GM19372 (cell line): ENCODE data around the gene SAMD8.
A peak's percentile ranks its signal among the peaks of the same experiment; 100 is the strongest.
"Not testable (repeated sequence)": the region's sequence is repeated elsewhere in the genome, so short reads cannot be mapped to it uniquely, and the experiment has no call there.

Experiments
- ATAC-seq: cut with Tn5 transposase; IDR thresholded peaks from one replicate; pipeline ENCODE4 v1.9.1; 2021; ENCODE audit warnings: mild to moderate bottlenecking, low read depth, moderate library complexity; ENCODE audit not compliant: unreplicated experiment

Gene SAMD8

DNA sequence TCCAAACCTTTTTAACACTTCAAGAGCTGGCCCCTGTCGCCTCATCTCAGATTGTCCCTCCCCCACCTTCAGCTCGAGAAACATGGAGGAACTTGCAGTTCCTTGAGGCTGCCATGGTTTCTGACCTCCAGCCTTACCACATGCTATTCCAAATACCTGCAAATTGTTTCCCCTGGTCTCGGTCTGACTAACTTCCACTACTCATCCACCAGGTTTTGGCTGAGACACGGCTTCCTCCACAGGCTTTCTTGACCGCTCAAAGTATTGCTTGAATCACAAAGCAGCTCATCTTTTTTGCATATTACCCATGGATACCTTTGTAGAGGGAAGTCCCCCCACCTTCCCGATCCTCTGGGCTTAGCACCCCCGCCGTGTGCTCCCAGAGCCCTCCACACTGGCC lies 5.2 kb upstream of the SAMD8 start:
- ATAC-seq = no peak

DNA sequence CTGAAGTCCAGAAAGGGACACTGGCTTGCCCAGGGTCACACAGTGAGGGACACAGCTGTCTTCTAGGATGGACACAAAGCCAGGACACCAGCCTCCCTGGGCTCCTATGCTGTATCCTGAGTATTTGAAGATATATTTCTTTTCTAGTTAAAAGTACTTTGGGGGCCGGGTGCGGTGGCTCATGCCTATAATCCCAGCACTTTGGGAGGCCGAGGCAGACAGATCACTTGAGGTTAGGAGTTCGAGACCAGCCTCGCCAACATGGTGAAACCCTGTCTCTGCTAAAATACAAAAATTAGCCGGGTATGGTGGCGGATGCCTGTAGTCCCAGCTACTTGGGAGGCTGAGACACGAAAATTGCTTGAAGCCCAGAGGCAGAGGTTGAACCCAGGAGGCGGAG lies 4.6 kb upstream of the SAMD8 start:
- not testable (repeated sequence) for ATAC-seq

DNA sequence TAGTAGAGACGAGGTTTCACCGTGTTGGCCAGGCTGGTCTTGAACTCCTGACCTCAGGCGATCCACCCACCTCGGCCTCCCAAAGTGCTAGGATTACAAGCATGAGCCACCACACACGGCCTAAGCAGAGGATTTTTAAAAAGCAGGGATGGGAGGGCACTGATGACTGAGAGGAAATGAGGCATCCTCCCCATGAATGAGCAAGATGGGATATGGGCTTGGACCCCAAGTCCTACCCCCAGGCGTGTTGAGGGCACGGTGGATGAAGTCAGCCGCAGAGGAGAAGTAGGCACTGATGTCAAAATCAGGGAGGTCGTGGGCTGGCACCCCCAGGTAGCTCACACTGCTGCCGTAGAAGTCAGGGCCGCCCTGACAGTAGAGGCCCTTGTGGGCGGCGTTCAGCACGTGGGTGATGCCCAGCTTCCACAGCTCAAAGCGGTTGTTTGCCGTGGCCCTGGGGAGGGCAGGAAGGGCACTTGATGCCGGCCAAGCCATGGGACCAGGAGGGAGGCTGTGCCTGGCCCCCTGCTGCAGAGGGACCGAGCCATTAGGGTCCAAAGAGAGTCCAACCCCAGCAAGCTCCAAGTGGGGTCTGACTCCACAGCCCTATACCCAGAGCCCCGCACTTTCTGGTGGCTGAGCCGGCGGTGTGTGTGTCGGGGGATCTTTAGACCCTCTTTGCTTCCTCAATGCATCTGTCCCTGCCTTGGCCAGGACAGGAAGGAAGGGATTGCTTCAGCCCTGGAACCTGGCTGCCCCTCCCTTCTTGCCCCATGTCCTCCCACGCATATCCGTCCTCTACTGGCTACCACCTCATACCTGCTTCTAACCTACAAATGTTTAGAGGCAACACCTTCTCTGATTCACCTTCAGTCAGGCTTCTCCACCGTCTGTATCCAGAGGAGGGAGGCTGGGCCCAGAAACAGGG lies 3.4 kb upstream of the SAMD8 start:
- ATAC-seq = no peak

DNA sequence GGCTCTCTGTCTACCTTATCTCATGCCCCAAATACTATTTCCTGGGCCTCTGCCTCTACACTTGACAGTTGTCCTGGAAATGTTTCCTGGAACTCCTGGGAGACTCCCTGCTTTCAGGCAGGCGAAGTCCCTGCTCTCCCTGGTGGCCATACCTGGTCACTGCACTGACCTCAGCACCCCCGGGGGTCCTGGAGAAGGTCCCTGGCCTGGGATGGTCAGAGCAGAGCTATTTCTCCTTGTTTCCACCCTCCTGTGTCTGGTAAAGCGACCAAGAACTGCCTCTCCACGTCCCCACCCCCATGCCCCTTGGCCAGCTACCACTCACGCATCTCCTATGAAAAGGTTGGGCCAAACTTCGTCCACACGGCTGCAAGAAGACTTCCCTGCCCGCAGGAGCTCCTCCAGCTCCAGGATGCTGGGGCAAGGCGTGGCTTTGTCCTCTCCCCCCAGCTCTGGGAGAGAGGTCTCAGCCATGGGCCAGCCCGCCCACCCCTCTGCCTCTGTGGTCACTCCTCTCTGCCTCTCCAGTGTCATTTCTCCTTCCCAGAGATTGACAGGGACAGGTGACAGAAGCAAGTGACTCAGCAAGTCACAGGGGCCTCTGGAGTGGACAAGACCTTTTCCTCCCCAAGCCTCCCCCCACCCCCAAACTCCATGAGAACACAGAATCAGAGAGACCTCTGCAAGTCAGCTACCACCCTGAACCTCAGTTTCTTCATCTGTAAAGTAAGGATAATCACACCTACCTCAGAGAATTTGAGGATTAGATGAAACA lies 2.6 kb upstream of the SAMD8 start:
- no peak for ATAC-seq

DNA sequence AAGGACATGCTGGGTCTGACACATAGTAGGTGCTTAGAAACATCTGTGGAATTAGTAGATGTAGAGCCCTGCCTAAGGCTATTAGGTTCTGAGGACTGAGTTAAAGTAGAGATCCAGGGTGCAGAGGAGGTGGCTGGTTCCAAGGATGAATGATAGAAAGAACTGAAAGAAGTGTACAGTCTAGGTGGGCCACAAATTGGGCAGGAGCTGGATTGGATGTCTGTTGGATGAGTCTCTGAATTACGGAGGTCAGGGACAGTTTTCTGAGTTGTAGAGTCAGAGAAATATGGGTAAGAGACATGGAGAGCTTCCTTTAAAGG lies 2.0 kb upstream of the SAMD8 start:
- ATAC-seq = no peak

DNA sequence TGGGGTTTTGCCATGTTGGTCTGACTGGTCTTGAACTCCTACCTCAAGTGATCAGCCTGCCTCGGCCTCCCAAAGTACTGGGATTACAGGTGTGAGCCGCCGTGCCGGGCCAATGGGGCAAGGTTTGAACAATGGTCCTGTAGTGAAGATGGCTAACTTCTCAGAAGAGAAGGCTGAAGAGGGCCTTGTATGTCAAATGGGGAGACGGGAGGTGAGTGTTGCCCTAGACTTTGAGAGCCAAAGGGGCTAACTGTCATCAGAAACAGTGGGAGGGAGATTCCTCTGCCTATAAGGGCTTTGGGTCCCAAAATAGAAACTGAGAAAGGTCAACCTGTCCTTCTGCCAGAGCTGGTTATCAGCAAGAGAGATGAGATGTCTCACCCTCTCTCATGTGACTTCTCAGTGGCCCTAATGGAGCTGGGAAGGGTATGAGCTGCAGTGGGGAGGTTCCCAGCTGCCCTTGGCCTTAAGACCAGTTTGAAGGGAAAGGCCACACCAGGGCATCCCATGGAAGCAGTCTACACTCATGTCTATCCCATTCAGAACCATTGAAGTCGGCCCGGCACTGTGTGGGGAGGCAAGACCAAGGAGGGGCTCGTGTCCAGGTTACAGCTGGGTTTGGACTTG lies 1.3 kb upstream of the SAMD8 start:
- no peak for ATAC-seq

DNA sequence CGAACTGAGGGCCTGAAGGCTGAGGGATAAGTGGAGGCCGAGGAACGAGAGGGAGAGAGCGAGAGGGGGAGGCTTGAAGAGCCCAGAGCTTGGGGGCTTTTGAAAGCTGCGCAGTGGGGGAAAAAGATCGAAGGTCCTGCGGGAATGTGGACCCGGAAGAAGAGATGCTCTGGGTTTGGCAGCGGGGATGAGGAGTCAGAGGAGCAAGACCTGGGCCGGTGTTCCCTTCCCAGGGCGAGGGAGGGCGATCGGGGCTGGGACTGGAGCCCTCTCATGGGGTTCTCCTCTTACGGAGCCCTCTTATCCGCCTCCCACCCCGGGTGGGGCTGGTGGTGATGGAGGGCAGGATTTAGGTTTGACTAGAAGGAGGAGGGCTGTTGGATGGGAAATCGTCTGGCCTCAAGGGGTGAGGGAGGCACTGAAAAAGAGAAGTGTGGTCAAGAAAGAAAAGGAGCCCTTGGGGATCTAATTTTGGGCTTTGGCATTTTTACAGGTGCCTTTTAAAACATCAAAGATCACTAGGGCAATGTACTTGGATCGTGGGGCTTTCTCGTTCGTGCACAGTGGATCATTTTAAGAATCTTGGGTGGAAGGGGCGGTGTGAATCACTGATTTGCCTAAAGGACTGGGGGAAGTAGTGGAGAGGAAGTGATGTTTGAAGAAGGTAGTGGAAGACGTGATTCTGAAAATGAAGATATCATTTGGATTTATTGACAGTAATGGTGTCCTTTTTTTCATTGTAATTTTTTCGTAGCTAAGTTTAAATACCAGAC lies 637 bp downstream of the SAMD8 start:
- peak; percentile 17 for ATAC-seq

DNA sequence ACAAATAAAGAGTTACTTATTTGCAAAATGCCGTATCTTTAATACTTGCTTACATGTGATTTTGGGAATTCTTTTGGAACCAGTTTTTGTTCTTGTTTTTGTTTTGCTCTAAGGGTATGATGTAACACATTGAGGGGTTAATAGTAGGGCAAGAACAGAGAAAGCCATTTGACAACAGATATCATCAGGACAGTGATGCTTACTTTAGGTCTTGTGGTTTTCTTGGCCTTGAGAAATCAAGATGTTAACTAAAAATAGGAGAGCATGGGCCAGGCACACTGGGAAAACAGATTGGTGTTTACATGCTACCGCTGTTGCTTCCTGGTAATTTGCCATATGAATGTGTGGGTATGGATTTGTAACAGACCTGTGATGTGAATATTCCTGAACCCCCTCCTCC lies 3.7 kb downstream of the SAMD8 start:
- ATAC-seq = no peak

DNA sequence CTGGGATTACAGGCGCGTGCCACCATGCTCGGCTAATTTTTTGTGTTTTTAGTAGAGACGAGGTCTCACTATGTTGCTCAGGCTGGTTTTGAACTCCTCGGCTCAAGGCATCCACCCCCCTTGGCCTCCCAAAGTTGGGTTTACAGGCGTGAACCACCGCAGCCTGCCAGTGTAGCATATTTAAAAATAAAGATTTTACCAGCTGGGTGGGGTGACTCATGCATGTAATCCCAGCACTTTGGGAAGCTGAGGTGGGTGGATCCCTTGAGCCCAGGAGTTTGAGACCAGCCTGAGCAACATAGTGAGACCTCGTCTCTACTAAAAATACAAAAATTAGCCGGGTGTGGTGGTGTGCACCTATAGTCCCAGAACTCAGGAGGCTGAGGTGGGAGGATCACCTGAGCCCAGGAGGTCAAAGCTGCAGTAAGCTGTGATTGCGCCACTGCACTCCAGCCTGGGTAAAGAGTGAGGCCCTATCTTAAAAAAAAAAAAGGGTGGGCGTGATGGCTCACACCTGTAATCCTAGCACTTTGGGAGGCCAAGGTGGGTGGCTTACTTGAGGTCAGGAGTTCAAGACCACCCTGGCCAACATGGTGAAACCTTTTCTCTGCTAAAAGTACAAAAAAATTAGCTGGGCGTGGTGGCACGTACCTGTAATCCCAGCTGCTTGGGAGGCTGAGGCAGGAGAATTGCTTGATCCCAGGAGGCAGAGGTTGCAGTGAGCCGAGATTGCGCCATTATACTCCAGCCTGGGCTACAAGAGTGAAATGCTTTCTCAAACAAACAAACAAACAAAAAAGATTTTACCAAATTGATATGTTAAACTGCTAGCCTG lies 5.7 kb downstream of the SAMD8 start:
- not testable (repeated sequence) for ATAC-seq

DNA sequence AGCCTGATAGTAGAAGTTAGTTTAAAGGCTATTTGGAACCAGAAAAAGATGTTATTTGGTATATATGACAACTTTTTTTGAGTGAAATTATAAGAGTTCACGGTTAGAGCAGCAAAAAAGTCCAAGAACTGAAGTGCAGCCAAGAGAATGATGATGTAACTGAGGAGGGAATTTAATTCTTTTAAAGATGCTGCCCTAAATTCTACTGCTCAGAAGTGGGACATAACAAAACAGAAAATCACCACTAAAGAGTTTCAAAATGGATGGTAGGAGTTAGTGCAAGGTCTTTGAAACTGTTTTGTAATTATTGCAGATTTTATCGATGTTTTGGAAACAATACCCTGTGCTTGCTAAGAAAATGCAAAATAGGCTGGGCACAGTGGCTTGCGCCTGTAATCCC lies 6.5 kb downstream of the SAMD8 start:
- no peak for ATAC-seq

DNA sequence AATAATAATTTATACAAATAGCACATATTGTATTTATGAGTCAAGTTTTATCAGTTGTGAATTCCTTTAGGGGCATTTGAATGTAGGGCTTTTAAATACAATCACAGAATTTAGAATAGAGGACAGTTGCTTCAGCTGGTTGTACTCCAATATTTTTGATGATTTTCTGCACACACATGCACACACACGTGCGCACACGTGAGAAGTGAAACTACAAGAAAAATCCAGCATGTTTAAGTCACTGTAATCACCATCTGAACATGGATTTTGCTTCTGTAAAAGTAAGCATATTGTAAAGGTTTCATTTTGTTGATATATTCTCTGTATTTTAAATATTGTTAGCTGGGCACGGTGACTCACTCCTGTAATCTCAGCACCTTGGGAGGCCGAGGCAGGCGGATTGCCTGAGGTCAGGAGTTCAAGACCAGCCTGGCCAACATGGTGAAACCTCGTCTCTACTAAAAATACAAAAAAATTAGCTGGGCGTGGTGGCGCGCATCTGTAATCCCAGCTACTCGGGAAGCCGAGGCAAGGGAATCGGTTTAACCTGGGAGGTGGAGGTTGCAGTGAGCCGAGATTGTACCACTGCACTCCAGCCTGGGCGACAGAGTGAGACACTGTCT lies 8.1 kb downstream of the SAMD8 start:
- ATAC-seq = not testable (repeated sequence)

DNA sequence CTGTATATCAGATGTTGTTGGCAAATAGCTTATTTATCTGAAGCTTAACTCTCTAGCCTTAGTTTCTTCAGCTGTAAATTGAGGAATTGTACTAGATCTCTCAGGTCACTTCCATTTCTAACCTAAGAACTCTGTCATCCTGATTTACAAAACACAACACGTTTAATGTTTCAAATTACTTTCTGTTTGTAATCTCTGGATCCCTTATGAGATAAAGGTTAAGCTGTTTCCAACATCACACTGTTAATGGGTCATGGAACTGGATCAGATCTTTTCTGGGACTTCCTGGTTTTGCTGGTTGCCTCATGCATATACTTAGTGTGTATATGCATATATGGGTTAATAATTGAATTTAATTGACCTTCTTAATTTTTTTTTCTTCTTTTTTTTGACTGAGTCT lies 9.9 kb downstream of the SAMD8 start:
- no peak for ATAC-seq

DNA sequence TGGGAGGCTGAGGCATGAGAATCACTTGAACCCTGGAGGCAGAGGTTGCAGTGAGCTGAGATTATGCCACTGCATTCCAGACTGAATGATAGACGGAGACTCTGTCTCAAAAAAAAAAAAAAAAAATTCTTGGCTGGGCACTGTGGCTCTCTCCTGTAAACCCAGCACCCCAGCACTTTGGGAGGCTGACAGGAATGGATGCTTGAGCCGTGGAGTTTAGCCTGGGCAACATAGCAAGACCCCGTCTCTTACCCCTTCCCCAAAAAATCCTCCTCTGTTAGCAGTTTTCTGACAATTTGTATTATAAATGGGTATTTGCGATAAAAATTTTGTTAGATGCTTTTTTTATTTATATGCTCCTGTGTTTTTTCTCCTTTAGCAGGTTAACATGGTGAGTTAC lies 11.0 kb downstream of the SAMD8 start:
- ATAC-seq = no peak

DNA sequence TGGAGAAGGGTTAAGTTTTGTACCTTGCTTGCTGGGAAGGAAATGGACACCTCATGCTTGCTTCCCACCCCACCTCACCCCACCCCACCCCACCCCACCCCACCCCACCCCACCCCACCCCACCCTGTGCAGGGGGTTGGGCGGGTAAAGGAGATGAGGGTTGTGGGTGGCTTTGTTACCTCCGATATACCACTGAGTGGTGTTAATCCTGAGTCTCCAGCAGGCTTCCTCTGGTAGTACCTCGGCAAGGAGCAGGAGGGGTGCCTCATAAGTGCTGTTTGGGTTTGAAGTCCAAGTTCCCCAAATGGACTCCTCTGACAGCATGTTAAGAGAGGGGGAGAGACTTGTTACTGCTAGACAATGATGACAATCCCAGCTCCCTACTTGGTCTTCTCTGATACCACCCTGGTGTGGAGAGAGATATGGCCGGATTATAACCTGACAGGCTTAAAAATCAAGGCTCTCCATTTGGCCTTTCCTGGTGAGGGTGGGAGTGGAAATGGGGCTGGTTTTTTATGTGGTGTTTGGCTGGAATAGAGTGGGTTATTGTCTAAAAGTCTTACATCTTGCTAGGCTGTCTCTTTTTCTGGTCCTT lies 11.7 kb downstream of the SAMD8 start:
- no peak for ATAC-seq

DNA sequence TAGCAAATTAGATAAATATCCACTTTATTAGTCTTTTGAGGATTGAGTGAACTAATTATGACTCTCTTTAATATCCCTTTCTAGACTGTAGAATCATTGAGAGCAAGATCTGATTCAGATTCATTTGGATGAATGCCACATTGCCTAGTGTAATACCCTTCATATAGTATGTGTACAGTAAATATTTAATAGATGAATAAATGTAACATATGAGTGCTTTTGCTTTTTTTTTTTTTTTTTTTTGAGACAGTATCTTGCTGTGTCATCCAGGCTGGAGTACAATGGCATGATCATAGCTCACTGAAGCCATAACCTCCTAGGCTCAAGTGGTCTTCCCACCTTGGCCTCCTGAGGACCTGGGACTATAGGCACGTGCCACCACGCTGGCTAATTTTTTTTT lies 14.8 kb downstream of the SAMD8 start:
- ATAC-seq = no peak

DNA sequence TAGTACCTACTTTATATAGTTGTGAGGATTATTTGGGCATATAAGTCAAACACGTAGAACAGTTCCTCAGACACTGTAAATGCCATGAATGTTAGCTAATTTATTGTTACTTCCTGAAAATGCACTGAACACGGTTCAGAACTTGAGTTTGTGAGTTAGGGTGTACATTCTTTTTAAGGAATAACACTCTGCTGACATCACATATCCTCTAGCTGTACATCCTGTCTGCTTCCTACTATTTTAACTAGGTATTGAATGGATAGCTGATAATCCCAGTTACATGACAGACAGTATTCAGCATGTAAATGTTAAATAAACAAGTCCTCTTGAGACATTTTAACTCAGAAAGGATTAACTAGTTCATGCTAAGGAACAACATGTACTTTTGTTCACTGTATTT lies 16.0 kb downstream of the SAMD8 start:
- no peak for ATAC-seq

DNA sequence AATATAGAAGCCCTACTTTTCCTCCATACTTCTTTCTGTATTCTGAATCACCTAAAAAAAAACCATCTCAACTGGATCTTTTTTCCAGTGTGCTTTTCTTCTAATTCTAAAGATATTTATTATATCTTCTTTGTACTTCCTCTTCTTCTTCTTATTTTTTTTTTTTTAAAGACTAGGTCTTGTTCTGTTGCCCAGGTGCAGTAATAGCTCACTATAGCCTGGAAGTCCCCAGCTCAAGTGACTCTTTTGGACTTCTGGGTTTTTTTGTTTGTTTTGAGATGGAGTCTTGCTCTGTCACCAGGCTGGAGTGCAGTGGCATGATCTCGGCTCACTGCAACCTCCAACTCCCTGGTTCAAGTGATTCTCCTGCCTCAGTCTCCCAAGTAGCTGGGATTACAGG lies 17.5 kb downstream of the SAMD8 start:
- ATAC-seq = not testable (repeated sequence)

DNA sequence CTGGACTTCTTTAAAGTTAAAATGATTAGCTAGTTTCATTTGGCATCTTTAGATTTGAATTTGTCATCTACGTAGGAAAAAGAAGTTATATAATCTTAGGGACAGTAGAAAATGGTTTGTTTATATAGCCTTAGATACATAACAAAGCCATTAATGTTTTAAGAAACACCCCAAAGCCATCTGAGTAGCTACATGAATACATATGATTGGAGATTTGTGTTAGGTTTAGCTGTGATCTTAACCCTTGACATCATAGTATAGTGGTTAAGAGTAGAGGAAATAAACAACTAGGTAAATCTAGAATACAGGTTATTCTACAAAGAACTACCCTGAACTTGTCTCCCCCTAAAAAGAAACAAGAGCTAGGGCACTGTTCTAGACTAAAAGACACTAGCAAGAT lies 18.1 kb downstream of the SAMD8 start:
- ATAC-seq = no peak

DNA sequence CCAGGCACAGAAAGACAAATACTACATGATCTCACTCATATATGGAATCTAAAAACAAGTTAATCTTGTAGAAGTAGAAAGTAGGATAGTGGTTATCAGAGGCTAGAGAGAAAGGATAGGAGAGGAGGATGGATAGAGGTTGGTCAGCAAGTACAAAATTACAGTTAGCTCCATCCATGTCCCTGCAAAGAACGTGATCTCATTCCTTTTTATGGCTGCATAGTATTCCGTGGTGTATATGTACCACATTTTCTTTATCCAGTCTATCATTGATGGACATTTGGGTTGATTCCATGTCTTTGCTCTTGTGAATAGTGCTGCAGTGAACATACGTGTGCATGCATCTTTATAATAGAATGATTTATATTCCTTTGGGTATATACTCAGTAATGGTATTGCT lies 22.2 kb downstream of the SAMD8 start:
- ATAC-seq = not testable (repeated sequence)
